Stimulated activated CD4-positive, alpha-beta T cell treated with anti-CD3 and anti-CD28 coated beads, Interleukin-1b, Interleukin-23, amount 100 ng/mL, for 24 hours (primary cell): ENCODE measurements around the gene MINDY2.

Source experiments
- DNase-seq, 4 experiments: peaks; one replicate each; pipeline ENCODE4 v3.0.0-alpha.2; 2020; ENCODE audit warnings: low read depth in 4 of 4, low spot score in 1 of 4

MINDY2 gene

GRCh38 chr15:58770857-58771620 lies at the start of gene MINDY2:
Gene MINDY2, plus strand, starts transcription at chr15:58771302. Its CDS starts 94 bp downstream, at chr15:58771396.
- DNase-seq: peak; percentile 74 to 95 (median 87)

GRCh38 chr15:58724466-58724865 lies 46.6 kb upstream of the MINDY2 start:
- no peak for DNase-seq

GRCh38 chr15:58726867-58727266 lies 44.2 kb upstream of the MINDY2 start:
- no peak for DNase-seq

GRCh38 chr15:58731756-58732535 lies 39.2 kb upstream of the MINDY2 start:
- no peak for DNase-seq

- no peak for DNase-seq
Observed at GRCh38 chr15:58732625-58733363, 38.3 kb upstream of the MINDY2 start.

GRCh38 chr15:58734859-58735258 lies 36.2 kb upstream of the MINDY2 start:
- no peak for DNase-seq

- DNase-seq: no peak
Observed at GRCh38 chr15:58736018-58736643, 35.0 kb upstream of the MINDY2 start.

GRCh38 chr15:58737298-58737697 lies 33.8 kb upstream of the MINDY2 start:
- DNase-seq: no peak

- DNase-seq: no peak
Observed at GRCh38 chr15:58738046-58738707, 32.9 kb upstream of the MINDY2 start.

- DNase-seq: no peak
Observed at GRCh38 chr15:58740436-58740835, 30.7 kb upstream of the MINDY2 start.

- no peak for DNase-seq
Observed at GRCh38 chr15:58741032-58741431, 30.1 kb upstream of the MINDY2 start.

GRCh38 chr15:58742022-58742813 lies 28.9 kb upstream of the MINDY2 start:
- DNase-seq: no peak

- DNase-seq: no peak
Observed at GRCh38 chr15:58742819-58743502, 28.1 kb upstream of the MINDY2 start.

GRCh38 chr15:58746174-58746573 lies 24.9 kb upstream of the MINDY2 start:
- DNase-seq: no peak

GRCh38 chr15:58748040-58748851 lies 22.9 kb upstream of the MINDY2 start:
- peak in 1 of 4 experiments; percentile 23 for DNase-seq

- DNase-seq: peak in 2 of 4 experiments; percentile 14 to 21
Observed at GRCh38 chr15:58748852-58749531, 22.1 kb upstream of the MINDY2 start.

GRCh38 chr15:58749532-58750337 lies 21.4 kb upstream of the MINDY2 start, which contains the start of gene ADAM10:
Gene ADAM10, minus strand, starts transcription at chr15:58749707. Its CDS starts 173 bp downstream, at chr15:58749534.
- peak; percentile 89 to 98 (median 98) for DNase-seq
